HG02943 (cell line): Measurements from ENCODE around the gene UGT1A7.
"Not testable (repeated sequence)": the region's sequence is repeated elsewhere in the genome, so short reads cannot be mapped to it uniquely, and the experiment has no call there.

Source experiments
- ATAC-seq: cut with Tn5 transposase; IDR thresholded peaks from one replicate; pipeline ENCODE4 v1.9.1; 2021; ENCODE audit warnings: mild to moderate bottlenecking, low read depth, moderate library complexity; ENCODE audit not compliant: unreplicated experiment

Gene UGT1A7

GRCh38 chr2:233679196-233679595 is 2.5 kb upstream of the UGT1A7 start:
- ATAC-seq, result no peak

- no peak for ATAC-seq
Measured at GRCh38 chr2:233680361-233681045, 1.2 kb upstream of the UGT1A7 start.

- ATAC-seq, result no peak
Measured at GRCh38 chr2:233684640-233685039, 2.9 kb downstream of the UGT1A7 start.

- ATAC-seq, result no peak
Measured at GRCh38 chr2:233686928-233687327, 5.2 kb downstream of the UGT1A7 start.

GRCh38 chr2:233688341-233688740 is 6.6 kb downstream of the UGT1A7 start:
- ATAC-seq, result no peak

- no peak for ATAC-seq
Measured at GRCh38 chr2:233689031-233689430, 7.3 kb downstream of the UGT1A7 start.

- ATAC-seq, result no peak
Measured at GRCh38 chr2:233689501-233689900, 7.8 kb downstream of the UGT1A7 start.

- ATAC-seq, result no peak
Measured at GRCh38 chr2:233690444-233690843, 8.7 kb downstream of the UGT1A7 start.

GRCh38 chr2:233691443-233692433 is 10.0 kb downstream of the UGT1A7 start:
- no peak for ATAC-seq

- ATAC-seq, result no peak
Measured at GRCh38 chr2:233692648-233693047, 10.9 kb downstream of the UGT1A7 start, which contains the start of gene UGT1A6. Gene UGT1A6 (plus strand): TSS chr2:233692890. CDS start chr2:233693005, 115 bp downstream.

GRCh38 chr2:233693963-233694362 is 12.3 kb downstream of the UGT1A7 start:
- ATAC-seq, result no peak

GRCh38 chr2:233698740-233699139 is 17.0 kb downstream of the UGT1A7 start:
- no peak for ATAC-seq

- no peak for ATAC-seq
Measured at GRCh38 chr2:233699424-233700027, 17.8 kb downstream of the UGT1A7 start.

GRCh38 chr2:233700028-233700635 is 18.4 kb downstream of the UGT1A7 start:
- no peak for ATAC-seq

- not testable (repeated sequence) for ATAC-seq
Measured at GRCh38 chr2:233700842-233701241, 19.1 kb downstream of the UGT1A7 start.

GRCh38 chr2:233702238-233702637 is 20.5 kb downstream of the UGT1A7 start:
- no peak for ATAC-seq

- no peak for ATAC-seq
Measured at GRCh38 chr2:233705911-233706506, 24.3 kb downstream of the UGT1A7 start.

GRCh38 chr2:233706720-233707119 is 25.0 kb downstream of the UGT1A7 start:
- no peak for ATAC-seq

GRCh38 chr2:233707940-233708644 is 26.4 kb downstream of the UGT1A7 start:
- no peak for ATAC-seq

GRCh38 chr2:233708942-233709341 is 27.2 kb downstream of the UGT1A7 start:
- no peak for ATAC-seq
